Chondrocyte (in vitro differentiated cells): ENCODE results near the gene OR9A4. TPM values are rescaled to one million over a fixed set of nuclear protein-coding genes. Genes with fewer than 3 reads are reported as not detected.

Source experiments
- DNase-seq: peaks from one replicate; pipeline ENCODE4 v3.0.0; 2021; ENCODE audit warnings: mixed read lengths, low spot score
- H3K27ac Mint-ChIP-seq: one replicate; pipeline ENCODE4 v1.8.0; 2021; ENCODE audit warnings: mild to moderate bottlenecking, moderate library complexity, mixed read lengths; ENCODE audit not compliant: unreplicated experiment
- H3K27me3 Mint-ChIP-seq: 2 replicates; pipeline ENCODE4 v1.8.0; 2021; ENCODE audit warnings: low read depth, mixed read lengths
- H3K36me3 Mint-ChIP-seq: 2 replicates; pipeline ENCODE4 v1.8.0; 2021; ENCODE audit warnings: low read depth, mixed read lengths
- H3K4me1 Mint-ChIP-seq: 2 replicates; pipeline ENCODE4 v1.8.0; 2021; ENCODE audit warnings: low read depth, mild to moderate bottlenecking, mixed read lengths
- H3K4me3 Mint-ChIP-seq: one replicate; pipeline ENCODE4 v1.8.0; 2021; ENCODE audit warnings: mild to moderate bottlenecking, moderate library complexity, mixed read lengths; ENCODE audit not compliant: unreplicated experiment
- H3K9me3 Mint-ChIP-seq: 2 replicates; pipeline ENCODE4 v1.8.0; 2021; ENCODE audit warnings: low read depth, mixed read lengths
- CTCF ChIP-seq: fragments of 200-600 bp; sonication (generic); IDR thresholded peaks from 2 replicates; pipeline ENCODE4 v1.5.0; 2021; ENCODE audit warnings: antibody characterized with exemption, mild to moderate bottlenecking, moderate library complexity
- long read RNA-seq: library from polyadenylated mRNA; stranded (forward); transcript quantifications from one replicate; pipeline ENCODE4 v2.0.0, GENCODE V29; 2021
- total RNA-seq: library from RNA; stranded (reverse); gene quantifications from 3 replicates; pipeline ENCODE4 v1.2.1, GENCODE V29; 2021

Gene OR9A4
- not detected in 3 replicates for total RNA-seq
- long read RNA-seq: 0 reads

GRCh38 chr7:141916099-141916498 lies at the start of gene OR9A4:
TSS of gene OR9A4 (plus strand) at chr7:141916399. CDS start at chr7:141918876, 2,477 bp downstream.
- no peak within 1 kb of the TSS for H3K4me3 Mint-ChIP-seq
- no peaks in the 10 kb centered on the region for H3K4me1 Mint-ChIP-seq
- H3K9me3 Mint-ChIP-seq: peaks cover 3% of the 10 kb centered on the region
- H3K27ac Mint-ChIP-seq: no peak within 1 kb of the TSS
- no peak for DNase-seq
- H3K27me3 Mint-ChIP-seq: no peaks in the 10 kb centered on the region
- TF ChIP-seq CTCF: no peak
- H3K36me3 Mint-ChIP-seq: no peaks in the 10 kb centered on the region

GRCh38 chr7:141866974-141867373 lies 49.2 kb upstream of the OR9A4 start:
- Mint-ChIP-seq H3K4me1 (no peaks in the 10 kb centered on the region), H3K27me3 (no peaks in the 10 kb centered on the region), H3K9me3 (peaks cover 17% of the 10 kb centered on the region), H3K27ac (no peak overlapping the region), H3K4me3 (no peak overlapping the region), H3K36me3 (no peaks in the 10 kb centered on the region)
- no peak for DNase-seq
- no peak for TF ChIP-seq CTCF

- no peaks in the 10 kb centered on the region for H3K36me3 Mint-ChIP-seq
- no peaks in the 10 kb centered on the region for H3K27me3 Mint-ChIP-seq
- no peak overlapping the region for H3K4me3 Mint-ChIP-seq
- no peak overlapping the region for H3K27ac Mint-ChIP-seq
- no peak for TF ChIP-seq CTCF
- DNase-seq: no peak
- no peaks in the 10 kb centered on the region for H3K4me1 Mint-ChIP-seq
- H3K9me3 Mint-ChIP-seq: peaks cover 14% of the 10 kb centered on the region
Observed at GRCh38 chr7:141872931-141873330, 43.3 kb upstream of the OR9A4 start.

GRCh38 chr7:141874787-141875186 lies 41.4 kb upstream of the OR9A4 start:
- Mint-ChIP-seq H3K4me3 (no peak overlapping the region), H3K27me3 (no peaks in the 10 kb centered on the region), H3K36me3 (no peaks in the 10 kb centered on the region), H3K9me3 (peaks cover 23% of the 10 kb centered on the region), H3K27ac (no peak overlapping the region), H3K4me1 (no peaks in the 10 kb centered on the region)
- no peak for TF ChIP-seq CTCF
- DNase-seq: no peak

GRCh38 chr7:141875453-141875852 lies 40.7 kb upstream of the OR9A4 start:
- no peaks in the 10 kb centered on the region for H3K4me1 Mint-ChIP-seq
- peaks cover 17% of the 10 kb centered on the region for H3K9me3 Mint-ChIP-seq
- no peaks in the 10 kb centered on the region for H3K27me3 Mint-ChIP-seq
- H3K36me3 Mint-ChIP-seq: no peaks in the 10 kb centered on the region
- no peak overlapping the region for H3K27ac Mint-ChIP-seq
- no peak for DNase-seq
- H3K4me3 Mint-ChIP-seq: no peak overlapping the region
- no peak for TF ChIP-seq CTCF
